Breast epithelium (tissue), 3 donors: ENCODE data around the gene OLFML2B.

Source experiments
- CTCF ChIP-seq, 3 donors: fragments of 450-650 bp; IDR thresholded peaks; one replicate each; pipeline ENCODE4 v1.5.1; 2016 to 2017; ENCODE audit warnings: antibody characterized with exemption in 3 of 3, mild to moderate bottlenecking in 3 of 3, moderate library complexity in 3 of 3
- POLR2AphosphoS5 ChIP-seq, 3 donors: sonication (generic); formaldehyde crosslinking; IDR thresholded peaks; one replicate each; pipeline ENCODE4 v1.6.1; 2017; ENCODE audit warnings: antibody characterized with exemption in 3 of 3

- TF ChIP-seq CTCF (IDR thresholded peaks at IDR 0.05), result no peak
- no peak for TF ChIP-seq POLR2AphosphoS5 (IDR thresholded peaks at IDR 0.05)
Measured at GRCh38 chr1:162010175-162010506, 13.5 kb downstream of the OLFML2B start.
